Posterior cingulate gyrus (tissue), 11 donors: ENCODE data around the gene ANKZF1.
"Not testable (repeated sequence)": the region's sequence is repeated elsewhere in the genome, so short reads cannot be mapped to it uniquely, and the experiment has no call there.

Experiments used
- DNase-seq, 10 donors: peaks; one replicate each; pipeline versions ENCODE4 v3.0.0 to v3.0.0-alpha.2; 2020 to 2021; ENCODE audit warnings: mixed read lengths in 3 of 10
- intact Hi-C: fragments of 100-400 bp; cut with DNase I; formaldehyde crosslinking; loops from one replicate; pipeline ENCODE4 v1.15.1; 2023

The ANKZF1 gene

DNA sequence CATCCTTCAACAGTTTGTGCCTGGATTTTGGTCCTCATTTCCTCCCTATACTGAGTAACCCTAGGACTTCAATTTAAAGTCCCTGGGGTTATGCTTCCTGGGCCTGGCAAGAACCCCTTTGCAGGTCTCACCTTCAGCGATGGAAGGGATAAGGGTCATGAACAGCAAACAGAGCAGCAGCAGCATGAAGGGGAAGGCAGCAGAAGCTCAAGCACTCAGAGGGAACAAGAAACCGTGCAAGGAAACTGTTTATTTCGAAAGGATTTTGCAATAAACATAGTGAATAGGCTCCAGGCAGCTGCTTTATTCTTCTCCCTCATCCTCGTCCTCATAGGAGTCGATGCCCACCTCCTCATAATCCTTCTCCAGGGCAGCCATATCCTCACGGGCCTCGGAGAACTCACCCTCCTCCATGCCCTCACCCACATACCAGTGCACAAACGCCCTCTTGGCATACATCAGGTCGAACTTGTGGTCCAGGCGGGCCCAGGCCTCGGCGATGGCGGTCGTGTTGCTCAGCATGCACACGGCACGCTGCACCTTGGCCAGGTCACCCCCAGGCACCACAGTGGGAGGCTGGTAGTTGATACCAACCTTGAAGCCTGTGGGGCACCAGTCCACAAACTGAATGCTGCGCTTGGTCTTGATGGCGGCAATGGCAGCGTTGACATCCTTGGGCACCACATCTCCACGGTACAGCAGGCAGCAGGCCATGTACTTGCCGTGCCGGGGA is 20.6 kb downstream of the ANKZF1 start:
- no peak for DNase-seq
- intact Hi-C loops = no loop called here

DNA sequence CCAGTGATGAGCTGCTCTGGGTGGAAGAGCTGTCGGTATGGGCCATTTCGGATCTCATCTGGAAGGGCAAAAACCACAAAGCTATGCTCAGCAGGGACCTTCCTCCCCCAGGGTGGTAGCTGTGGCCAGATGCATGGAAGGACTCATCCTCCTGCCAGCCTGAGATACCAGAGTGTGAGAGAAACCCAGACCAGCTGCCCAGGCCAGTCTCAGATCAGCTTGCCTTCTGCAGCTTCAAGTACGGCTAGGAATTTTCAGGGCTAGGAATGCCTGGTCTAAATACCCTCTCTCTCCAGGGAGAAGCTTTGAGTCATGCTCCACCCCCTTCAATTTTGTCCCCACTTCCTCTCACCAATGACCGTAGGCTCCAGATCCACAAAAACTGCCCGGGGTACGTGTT is 22.1 kb downstream of the ANKZF1 start:
- DNase-seq = no peak
- intact Hi-C loops = no loop called here

DNA sequence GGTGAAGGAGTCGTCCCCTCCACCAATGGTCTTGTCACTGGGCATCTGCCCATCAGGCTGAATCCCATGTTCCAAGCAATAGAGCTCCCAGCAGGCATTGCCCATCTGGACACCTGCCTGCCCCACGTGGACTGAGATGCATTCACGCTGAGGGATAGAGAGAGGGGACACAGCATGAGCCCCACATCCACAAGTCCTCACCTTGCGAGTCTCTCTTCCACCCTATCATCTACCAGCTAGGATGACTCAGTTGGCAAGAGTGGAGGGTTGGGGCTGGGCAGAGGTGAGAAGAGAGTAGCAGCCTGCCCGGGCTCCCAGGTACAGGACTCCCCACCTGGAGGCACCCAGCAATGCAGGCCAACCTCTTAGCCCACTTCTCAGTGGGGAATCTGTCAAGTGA is 22.5 kb downstream of the ANKZF1 start:
- DNase-seq = peak in 1 of 10 donors; percentile 32
- intact Hi-C loops = no loop called here

DNA sequence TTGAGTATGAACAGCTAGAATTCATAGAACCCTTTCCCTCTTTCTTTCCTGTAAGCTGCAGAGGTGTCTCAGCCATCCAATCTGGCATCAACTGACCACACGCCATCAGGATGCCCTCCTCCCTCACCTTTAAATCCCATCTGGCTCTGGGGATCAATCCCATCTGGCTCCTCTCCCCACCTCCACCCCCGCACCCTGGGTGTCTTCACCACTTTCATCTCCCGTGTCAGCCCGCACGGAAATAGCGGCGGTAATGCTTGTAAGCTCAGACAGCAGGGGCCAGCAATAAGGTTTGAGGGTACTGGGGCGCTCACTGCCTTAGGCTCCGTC is 22.9 kb downstream of the ANKZF1 start:
- DNase-seq = peak in 1 of 10 donors; percentile 74
- intact Hi-C loops = no loop called here

DNA sequence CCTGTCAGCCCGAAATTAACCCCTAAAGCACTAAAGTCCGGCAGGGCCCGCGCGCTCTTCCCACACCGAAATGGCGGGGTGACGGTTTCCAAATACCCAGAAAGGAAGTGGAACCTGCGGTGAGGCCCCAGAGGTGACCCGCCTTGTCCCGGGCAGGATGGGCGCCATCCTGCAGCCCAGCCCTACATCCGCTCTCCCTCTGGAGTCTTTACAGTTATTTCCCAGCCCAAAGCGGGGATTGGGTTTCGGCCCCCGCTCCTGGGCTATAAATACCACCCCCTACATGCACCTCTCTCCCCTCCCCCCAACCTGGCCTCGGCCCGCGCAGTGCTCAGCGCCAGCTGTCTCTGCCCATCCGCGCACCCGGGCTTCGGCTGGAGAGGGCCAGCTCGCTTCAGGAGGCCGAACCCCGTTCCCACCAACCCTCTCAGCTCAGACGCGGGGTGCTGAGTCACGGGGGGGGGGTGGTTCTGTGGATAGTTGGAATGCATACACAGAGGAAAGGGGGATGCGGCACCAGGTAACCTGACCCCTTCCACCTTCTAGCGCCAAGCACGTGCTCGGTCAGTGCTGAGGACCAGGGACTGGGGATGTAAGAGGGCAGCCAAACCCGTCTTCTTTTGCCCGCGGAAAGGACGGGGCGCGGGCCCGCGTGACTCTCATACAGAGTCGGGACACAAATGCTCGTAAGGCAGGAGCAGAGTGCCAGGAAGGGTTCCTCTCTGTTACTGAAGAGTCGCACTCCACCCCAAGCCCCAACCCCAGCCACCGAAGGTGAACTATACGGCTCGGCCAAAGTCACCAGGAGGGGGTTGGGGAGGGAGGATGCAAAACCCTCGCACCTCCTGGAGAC is 23.5 kb downstream of the ANKZF1 start, which contains the start of gene TUBA4B:
TUBA4B (plus strand) TSS at position 344 of the 853 bp plus-strand sequence; CDS start at position 509, 165 bp downstream.
- intact Hi-C loops = no loop called here

DNA sequence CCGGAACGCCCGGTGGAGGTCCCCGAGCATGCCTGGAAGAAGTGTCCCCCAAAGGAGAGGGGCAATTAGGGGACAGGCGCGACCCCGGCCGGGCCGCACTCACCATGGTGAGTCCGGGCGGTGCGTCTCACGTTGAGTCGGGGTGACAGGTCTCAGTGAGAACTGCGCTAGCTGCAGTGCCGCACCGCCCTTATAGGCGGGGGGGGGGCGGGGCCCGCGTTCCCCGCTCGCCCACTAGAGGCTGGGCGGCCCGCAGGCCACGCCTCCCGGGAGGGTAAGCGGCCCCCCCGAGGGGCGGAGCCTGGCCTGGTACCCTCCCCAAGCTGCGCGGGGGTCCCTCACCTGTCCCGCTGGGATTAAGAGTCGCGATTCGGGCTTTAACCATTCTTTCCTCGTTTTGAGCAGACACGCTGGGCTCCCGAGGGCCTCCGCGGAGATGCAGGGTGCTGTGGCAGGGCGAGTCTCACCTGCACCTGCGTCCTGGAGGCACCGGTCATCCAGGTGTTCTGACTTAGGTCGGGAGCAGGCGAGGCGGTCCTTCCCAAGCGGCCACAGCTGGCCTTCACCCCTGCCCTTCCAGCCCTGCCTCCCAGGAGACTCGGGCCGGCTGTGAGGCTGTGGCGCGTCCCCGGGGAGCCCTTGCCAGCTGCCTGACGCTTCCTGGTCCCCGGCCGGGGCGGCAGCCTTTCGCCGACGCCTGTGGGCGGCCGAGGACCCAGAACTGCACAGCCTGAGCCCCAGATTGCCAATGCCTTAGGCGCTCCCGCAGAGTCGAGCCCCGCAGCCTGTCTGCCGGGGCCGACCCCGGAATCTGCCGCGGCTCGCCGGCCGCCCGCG is 24.4 kb downstream of the ANKZF1 start, which contains the start of gene TUBA4A:
TUBA4A (minus strand) TSS at position 166 of the 837 bp plus-strand sequence; CDS start at position 106, 60 bp downstream.
- intact Hi-C loops = no loop called here
- DNase-seq = peak; percentile 70 to 98 (median 88)

More for the DNA sequence above, 23.5 kb downstream of the ANKZF1 start, which contains the start of gene TUBA4B:
- DNase-seq = peak in 6 of 10 donors; percentile 27 to 89 (median 40)

DNA sequence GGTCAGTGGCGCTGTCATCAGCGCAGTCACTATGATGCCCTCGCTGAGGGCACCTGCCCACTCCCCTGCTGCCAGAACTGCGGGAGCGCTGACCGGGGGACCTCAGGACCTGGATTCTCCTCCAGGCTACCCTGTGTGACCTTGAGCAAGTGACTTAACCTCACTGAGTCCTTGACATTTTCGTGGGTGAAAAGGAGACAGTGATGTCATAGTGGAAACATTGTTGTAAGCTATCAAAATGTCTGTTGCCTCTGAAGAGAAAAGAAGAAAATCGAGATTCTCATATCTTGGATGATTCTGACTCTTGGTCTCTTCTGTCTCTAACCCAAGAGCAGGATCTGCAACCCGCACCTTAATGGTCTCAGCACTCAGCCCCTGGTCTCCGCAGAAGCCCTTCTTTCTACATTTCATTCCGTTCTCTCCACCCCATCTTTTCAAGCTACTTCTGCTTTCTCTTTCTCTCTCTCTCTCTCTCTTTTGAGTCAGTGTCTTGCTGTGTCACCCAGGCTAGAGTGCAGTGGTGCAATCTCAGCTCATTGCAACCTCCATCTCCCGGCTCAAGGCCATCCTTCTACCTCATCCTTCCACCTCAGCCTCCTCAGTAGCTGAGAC is 25.1 kb downstream of the ANKZF1 start:
- intact Hi-C loops = no loop called here
- DNase-seq = no peak

DNA sequence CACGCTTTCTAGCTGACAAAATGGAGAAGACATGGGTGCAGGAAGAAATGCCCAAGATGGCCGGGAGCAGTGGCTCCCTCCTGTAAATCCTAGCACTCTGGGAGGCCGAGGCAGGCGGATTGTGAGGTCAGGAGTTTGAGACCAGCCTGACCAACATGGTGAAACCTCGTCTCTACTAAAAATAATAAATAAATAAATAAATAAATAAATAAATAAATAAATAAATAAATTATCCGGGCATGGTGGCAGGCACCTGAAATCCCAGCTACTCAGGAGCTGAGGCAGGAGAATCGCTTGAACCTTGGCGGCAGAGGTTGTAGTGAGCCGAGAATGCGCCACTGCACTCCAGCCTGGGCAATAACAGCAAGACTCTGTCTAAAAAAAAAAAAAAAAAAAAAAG is 29.3 kb downstream of the ANKZF1 start:
- DNase-seq, intact Hi-C loops: not testable (repeated sequence)

DNA sequence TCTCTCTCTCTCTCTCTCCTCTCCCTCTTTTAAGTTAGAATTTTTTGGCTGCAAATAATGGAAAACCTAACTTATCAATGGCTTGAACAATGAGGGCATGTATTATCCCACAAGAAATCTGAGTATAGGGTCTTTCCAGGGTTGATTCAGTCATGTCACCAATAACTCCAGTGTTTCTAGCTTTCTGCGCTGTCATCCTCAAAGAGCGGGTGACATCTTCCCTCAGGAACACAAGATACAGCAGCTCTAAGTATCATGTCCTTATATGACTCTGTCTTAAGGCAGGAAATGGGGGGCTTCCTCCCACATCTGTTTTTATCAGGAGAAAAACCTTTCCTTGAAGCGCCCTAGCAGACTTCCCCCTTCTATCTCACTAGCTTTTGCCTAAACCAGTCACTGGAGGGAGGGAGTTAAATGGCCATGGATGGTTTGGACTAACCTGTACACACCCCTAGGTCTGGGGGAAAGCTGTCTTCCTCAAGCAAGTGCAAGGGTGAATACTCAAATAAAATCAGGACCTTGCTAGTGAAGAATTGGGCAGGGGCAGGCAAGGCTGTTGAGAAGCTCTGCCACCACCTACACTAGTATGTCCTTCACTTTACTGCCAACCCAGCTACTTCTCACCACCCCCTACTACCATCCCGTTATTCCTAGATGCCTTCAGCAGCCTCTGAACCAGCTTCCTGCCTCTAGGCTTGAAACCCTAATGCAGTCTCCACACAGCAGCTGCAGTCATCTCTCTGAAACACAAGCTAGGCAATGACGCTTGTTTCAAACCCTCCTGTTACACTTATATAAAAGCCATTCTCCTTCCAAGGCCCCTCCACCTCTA is 31.6 kb downstream of the ANKZF1 start:
- intact Hi-C loops = no loop called here
- peak in 1 of 10 donors; percentile 9 for DNase-seq

DNA sequence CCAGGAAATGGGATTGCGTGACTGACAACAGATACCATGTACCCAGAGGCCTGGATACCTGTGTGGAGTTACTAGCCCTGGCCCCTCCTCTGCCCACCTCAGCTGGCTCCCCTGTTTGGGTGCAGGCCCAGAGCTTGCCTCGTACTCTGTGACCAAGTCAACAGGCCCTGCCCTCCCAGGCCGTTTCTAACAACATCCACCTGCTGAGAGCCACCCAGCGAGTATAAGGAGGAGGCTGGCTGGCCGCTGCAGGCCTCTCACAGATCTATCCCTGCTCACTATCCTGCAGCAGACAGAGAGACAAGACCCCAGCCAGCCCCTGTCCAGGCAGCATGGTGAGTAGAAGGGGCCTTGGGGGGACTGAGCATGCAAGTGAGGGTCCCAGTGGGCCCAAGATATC is 36.6 kb downstream of the ANKZF1 start:
- intact Hi-C loops = no loop called here
- peak in 2 of 10 donors; percentile 49 to 57 for DNase-seq

DNA sequence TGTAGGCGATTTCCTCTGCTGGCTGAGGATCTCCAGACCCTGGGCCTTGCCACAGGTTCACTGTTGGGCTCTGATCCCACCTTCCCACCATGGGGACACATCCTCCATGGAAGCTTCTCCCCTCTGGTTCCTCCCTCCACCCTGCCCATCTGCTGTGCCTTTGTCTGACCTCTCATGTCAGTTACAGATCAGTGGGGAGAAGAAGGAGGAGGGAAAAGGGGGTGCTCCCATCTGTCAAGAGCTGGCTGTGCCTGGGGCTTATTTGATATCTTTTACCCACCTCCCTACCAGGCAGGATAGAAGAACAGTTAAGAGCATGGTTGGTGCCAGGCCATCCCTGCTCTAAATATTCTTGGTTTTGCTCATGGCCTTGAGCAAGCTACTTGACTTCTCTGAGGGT is 37.3 kb downstream of the ANKZF1 start:
- intact Hi-C loops = no loop called here

DNA sequence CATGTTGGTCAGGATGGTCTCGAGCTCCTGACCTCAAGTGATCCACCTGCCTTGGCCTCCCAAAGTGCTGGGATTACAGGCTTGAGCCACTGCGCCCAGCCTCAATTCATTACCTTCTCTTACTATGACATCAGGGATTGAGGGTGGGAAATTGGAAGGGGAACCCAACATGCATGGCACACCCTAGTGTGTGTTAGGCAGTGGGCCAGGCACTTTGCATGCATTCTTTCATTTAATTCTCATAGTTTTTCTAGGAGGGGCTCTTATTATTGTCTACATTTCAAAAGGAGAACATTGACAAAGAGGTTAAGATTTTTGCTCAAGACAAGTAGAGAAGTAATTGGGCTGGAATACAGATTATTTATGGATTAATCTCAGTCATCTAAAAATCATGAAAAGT is 38.7 kb downstream of the ANKZF1 start:
- peak in 1 of 10 donors; percentile 0 for DNase-seq
- intact Hi-C loops = no loop called here

More for the DNA sequence above, 37.3 kb downstream of the ANKZF1 start:
- DNase-seq = peak in 2 of 10 donors; percentile 4 to 14

DNA sequence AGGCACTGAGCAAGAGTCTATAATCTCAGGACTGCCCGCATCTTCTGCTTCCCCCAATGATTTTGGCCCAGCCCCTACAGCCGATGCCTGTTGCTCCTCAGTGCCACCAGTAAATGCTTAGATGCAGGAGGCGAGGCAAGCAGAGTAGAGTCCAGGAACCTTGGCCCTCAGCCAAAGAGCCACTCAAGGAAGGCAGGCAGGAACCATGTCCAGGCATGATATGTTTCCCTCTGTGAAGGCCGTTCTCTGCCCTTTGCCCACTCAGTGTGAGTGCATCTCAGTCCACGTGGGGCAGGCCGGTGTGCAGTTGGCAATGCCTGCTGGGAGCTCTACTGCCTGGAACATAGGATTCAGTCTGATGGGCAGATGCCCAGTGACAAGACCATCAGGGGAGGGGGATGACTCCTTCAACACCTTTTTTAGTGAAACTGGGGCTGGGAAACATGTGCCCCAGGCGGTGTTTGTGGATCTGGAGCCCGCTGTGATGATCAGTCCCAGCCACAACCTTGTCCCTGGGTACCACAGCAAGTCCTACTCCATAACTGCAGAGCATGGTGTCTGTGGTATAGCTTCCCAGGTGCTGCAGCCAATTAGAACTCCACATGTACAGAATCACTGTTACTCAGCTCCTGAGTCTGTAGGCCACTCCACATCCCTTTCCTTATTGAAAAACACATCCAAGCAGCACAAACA is 39.9 kb downstream of the ANKZF1 start:
- intact Hi-C loops = no loop called here
- peak in 2 of 10 donors; percentile 34 to 74 for DNase-seq

DNA sequence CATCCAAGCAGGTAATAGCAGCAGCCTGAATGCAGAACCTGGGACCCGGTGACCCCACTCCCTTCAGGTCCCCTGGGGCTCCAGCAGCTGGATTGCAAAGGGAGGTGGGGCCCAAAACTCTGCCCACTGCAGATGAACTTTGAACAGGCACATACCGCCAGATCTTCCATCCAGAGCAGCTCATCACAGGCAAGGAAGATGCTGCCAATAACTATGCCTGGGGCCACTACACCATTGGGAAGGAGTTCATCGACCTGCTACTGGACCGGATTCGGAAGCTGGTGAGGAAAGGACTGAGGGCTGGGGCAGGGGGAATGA is 40.4 kb downstream of the ANKZF1 start:
- intact Hi-C loops = no loop called here
- peak in 2 of 10 donors; percentile 2 to 48 for DNase-seq

DNA sequence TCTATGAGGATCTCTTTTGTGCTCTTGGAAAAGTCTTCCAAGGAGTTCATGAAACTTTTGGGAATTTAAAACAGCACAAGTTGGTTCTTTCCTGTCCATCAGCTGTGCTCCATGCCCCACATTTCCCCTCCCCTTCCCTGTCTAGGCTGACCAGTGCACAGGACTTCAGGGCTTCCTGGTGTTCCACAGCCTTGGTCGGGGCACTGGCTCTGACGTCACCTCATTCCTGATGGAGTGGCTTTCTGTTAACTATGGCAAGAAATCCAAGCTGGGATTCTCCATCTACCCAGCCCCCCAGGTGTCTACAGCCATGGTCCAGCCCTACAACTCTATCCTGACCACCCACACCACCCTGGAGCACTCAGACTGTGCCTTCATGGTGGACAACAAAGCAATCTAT is 41.4 kb downstream of the ANKZF1 start:
- intact Hi-C loops = no loop called here
- peak in 2 of 10 donors; percentile 3 to 8 for DNase-seq

DNA sequence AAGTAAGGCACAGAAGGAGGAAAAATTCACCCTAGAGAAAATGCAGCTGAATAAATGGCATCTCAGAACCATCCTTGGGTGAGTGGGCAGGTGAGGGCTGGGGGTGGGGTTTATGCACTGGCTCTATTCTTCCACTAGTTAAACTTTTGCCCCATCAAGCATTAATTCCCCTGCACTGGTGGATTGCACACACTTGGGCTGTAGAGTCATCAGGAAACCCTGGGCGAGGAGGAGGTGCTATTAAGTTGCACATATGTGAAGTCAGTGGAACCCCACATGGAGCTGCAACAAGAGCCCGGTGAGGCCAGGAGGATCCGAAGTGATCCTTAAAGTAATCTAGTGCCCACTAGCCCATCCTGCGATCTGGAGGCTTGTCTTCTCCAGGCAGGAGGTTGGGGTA is 42.8 kb downstream of the ANKZF1 start:
- peak in 2 of 10 donors; percentile 21 to 36 for DNase-seq
- intact Hi-C loops = no loop called here

DNA sequence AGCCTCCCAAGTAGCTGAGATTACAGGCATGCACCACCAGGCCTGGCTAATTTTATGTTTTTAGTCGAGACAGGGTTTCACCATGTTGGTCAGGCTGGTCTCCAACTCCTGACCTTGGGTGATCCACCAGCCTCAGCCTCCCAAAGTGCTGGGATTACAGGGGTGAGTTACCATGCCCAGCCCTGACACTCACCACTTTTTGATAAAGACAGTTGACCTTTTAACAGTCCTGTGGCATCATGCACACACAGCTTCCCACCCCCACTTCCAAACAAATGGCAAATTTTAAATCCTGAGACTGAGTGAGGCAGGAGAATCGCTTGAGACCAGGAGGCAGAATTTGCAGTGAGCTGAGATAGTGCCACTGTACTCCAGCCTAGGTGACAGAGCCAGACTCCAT is 43.4 kb downstream of the ANKZF1 start:
- intact Hi-C loops = no loop called here
- peak in 1 of 10 donors; percentile 7 for DNase-seq

DNA sequence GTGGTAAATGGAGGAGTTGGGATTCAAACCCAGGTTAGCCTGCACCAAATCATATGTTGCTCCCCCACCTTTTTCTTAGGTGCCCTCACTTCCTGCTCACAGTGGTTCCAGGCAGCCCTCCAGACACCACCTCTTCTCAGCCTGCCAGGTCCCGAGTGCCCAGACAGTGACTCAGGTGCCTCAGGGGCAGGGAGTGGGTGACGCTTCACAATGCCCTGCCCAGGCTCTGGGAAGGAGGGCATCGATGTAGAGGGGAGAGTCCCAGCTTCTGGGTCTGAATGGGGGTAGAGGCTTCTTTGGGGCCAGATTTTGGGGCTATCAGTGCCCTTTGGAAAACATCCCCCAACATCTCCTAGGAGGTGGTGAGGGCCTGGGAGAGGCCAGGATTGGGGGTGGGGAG is 44.3 kb downstream of the ANKZF1 start:
- intact Hi-C loops = no loop called here
- DNase-seq = peak in 2 of 10 donors; percentile 20 to 33
